HepG2 (cell line): ENCODE results near the gene ETFB. TPM values are rescaled to one million over a fixed set of nuclear protein-coding genes. Genes with fewer than 3 reads are reported as not detected.

ENCODE experiments used
- ARNT2 ChIP-seq: sonication (generic); formaldehyde crosslinking; IDR thresholded peaks from 2 replicates; pipeline ENCODE4 v1.8.0; 2022; ENCODE audit warnings: mild to moderate bottlenecking, low read depth, missing genetic modification reagents, moderate library complexity
- CEBPZ ChIP-seq: IDR thresholded peaks from 2 replicates; pipeline ENCODE4 v1.6.1; 2012; ENCODE audit warnings: low read length, improper control_type of control experiment
- ISL2 ChIP-seq: sonication (generic); formaldehyde crosslinking; IDR thresholded peaks from 2 replicates; pipeline ENCODE4 v1.5.0; 2020; ENCODE audit warnings: missing genetic modification reagents
- MIER3 ChIP-seq: IDR thresholded peaks from 2 replicates; pipeline ENCODE4 v1.6.1; 2016; ENCODE audit warnings: missing compliant biosample characterization, borderline replicate concordance
- NR2F2 ChIP-seq: IDR thresholded peaks from 2 replicates; pipeline ENCODE4 v1.6.1; 2012; ENCODE audit warnings: low read depth, inconsistent platforms, borderline replicate concordance
- PATZ1 ChIP-seq: sonication (generic); formaldehyde crosslinking; IDR thresholded peaks from 2 replicates; pipeline ENCODE4 v1.4.0; 2020; ENCODE audit warnings: missing genetic modification reagents
- POLR2AphosphoS5 ChIP-seq: IDR thresholded peaks from 2 replicates; pipeline ENCODE4 v1.6.1; 2012; ENCODE audit warnings: low read depth, low read length
- SSRP1 ChIP-seq: IDR thresholded peaks from 2 replicates; pipeline ENCODE4 v1.6.1; 2016; ENCODE audit warnings: control low read depth
- TBP ChIP-seq: sonication (generic); formaldehyde crosslinking; IDR thresholded peaks from 2 replicates; pipeline ENCODE4 v1.5.0; 2020; ENCODE audit warnings: missing genetic modification reagents
- TFDP2 ChIP-seq: sonication (generic); formaldehyde crosslinking; IDR thresholded peaks from 2 replicates; pipeline ENCODE4 v1.4.0; 2020; ENCODE audit warnings: missing genetic modification reagents
- WIZ ChIP-seq: sonication (generic); formaldehyde crosslinking; IDR thresholded peaks from 2 replicates; pipeline ENCODE4 v1.5.1; 2020; ENCODE audit warnings: mild to moderate bottlenecking, missing genetic modification reagents
- ZBTB4 ChIP-seq: sonication (generic); formaldehyde crosslinking; IDR thresholded peaks from 2 replicates; pipeline ENCODE4 v1.4.0; 2020; ENCODE audit warnings: missing genetic modification reagents, mild to moderate bottlenecking, borderline replicate concordance
- ZFX ChIP-seq: sonication (generic); formaldehyde crosslinking; IDR thresholded peaks from 2 replicates; pipeline ENCODE4 v1.4.0; 2020; ENCODE audit warnings: mild to moderate bottlenecking, low read depth, missing genetic modification reagents, moderate library complexity
- ZNF382 ChIP-seq: sonication (generic); formaldehyde crosslinking; IDR thresholded peaks from 2 replicates; pipeline ENCODE4 v1.5.0; 2020; ENCODE audit warnings: missing genetic modification reagents, mild to moderate bottlenecking, borderline replicate concordance
- ZNF558 ChIP-seq: sonication (generic); formaldehyde crosslinking; IDR thresholded peaks from 2 replicates; pipeline ENCODE4 v1.9.0; 2022; ENCODE audit warnings: mild to moderate bottlenecking, missing genetic modification reagents, borderline replicate concordance
- ZNF639 ChIP-seq: conservative IDR thresholded peaks from 2 replicates; pipeline ENCODE4 v1.6.1; 2018; ENCODE audit warnings: missing genetic modification reagents
- ZNF652 ChIP-seq: IDR thresholded peaks from 2 replicates; pipeline ENCODE4 v1.6.1; 2016; ENCODE audit warnings: low read depth, borderline replicate concordance
- ZNF672 ChIP-seq: sonication (generic); formaldehyde crosslinking; IDR thresholded peaks from 2 replicates; pipeline ENCODE4 v1.8.1; 2022; ENCODE audit warnings: missing genetic modification reagents
- polyA plus RNA-seq, 8 experiments: library from polyadenylated mRNA; depleted of rRNA in 3 of 8; stranded (reverse) in 7 of 8; unstranded in 1 of 8; fragments of >200 nt; fragmentation: Illumina TruSeq in 4 of 8; extraction: Trizol in 4 of 8; gene quantifications; 2 replicates each; pipeline versions ENCODE4 v1.2.1 to v1.2.3, GENCODE V29; 2011 to 2016; ENCODE audit warnings: low read depth in 4 of 8, missing spikeins in 1 of 8, mixed read lengths in 1 of 8; ENCODE audit not compliant: insufficient read depth in 1 of 8
- total RNA-seq, 5 experiments: library from RNA; depleted of rRNA; stranded (reverse); fragments of >200 nt; fragmentation: Illumina TruSeq; extraction: Trizol; gene quantifications; 2 replicates each; pipeline ENCODE4 v1.2.3, GENCODE V29; 2016; ENCODE audit warnings: low read depth in 1 of 5

ETFB gene
- total and polyA plus RNA-seq, 2 of the 13 experiments (the other 11 are each of a cell fraction or from before 2014, with no cell fraction given): 678 to 1,314 TPM

- peak; percentile 34; the same call in 1 of the 2 replicates for TF ChIP-seq ISL2 (CRISPR knock-in tag)
- no peak for TF ChIP-seq ZNF639
- no peak for TF ChIP-seq ZNF672 (CRISPR knock-in tag)
- no peak for TF ChIP-seq TBP
- TF ChIP-seq ZBTB4 (CRISPR knock-in tag): no peak
- no peak for TF ChIP-seq MIER3
- no peak for TF ChIP-seq ZNF652 (CRISPR knock-in tag)
- TF ChIP-seq ARNT2 (CRISPR knock-in tag): peak; percentile 93
- TF ChIP-seq TFDP2 (CRISPR knock-in tag): peak; percentile 100
- TF ChIP-seq CEBPZ: no peak; the same call in 1 of the 2 replicates
- no peak for TF ChIP-seq SSRP1 (CRISPR knock-in tag)
- peak; percentile 30; the same call in 1 of the 2 replicates for TF ChIP-seq ZFX (CRISPR knock-in tag)
- peak; percentile 52 for TF ChIP-seq POLR2AphosphoS5
- no peak for TF ChIP-seq WIZ (CRISPR knock-in tag)
- no peak; the same call in 1 of the 2 replicates for TF ChIP-seq NR2F2
- no peak for TF ChIP-seq ZNF558 (CRISPR knock-in tag)
- TF ChIP-seq ZNF382 (CRISPR knock-in tag): no peak
- TF ChIP-seq PATZ1 (CRISPR knock-in tag): 0 out of 2 replicates have a peak, but pooled peaks have one; percentile 48
These were observed 28.1 kb upstream of the ETFB start (continued) for GRCh38 chr19:51394050-51394836.
